MM.1S (cell line): ENCODE data around the gene PSMD6.

Source experiments
- DNase-seq: peaks from one replicate; pipeline ENCODE4 v3.0.0-alpha.2; 2015
- H2AFZ ChIP-seq: fragments of 300-600 bp; sonication (generic); 2 replicates; pipeline ENCODE4 v1.6.0; 2016; ENCODE audit warnings: antibody characterized with exemption, low read length
- H3F3A ChIP-seq: fragments of 300-600 bp; sonication (generic); 2 replicates; pipeline ENCODE4 v1.6.1; 2016; ENCODE audit warnings: mild to moderate bottlenecking, antibody characterized with exemption, low read length, moderate library complexity, mixed read lengths; ENCODE audit not compliant: insufficient read depth
- H3K27ac ChIP-seq: fragments of 300-600 bp; sonication (generic); 2 replicates; pipeline ENCODE4 v1.5.1; 2016; ENCODE audit warnings: mild to moderate bottlenecking, low read length
- H3K27me3 ChIP-seq: fragments of 300-600 bp; sonication (generic); replicated peaks from 2 replicates; pipeline ENCODE4 v1.6.0; 2016; ENCODE audit warnings: low read length; ENCODE audit not compliant: insufficient read depth
- H3K36me3 ChIP-seq: fragments of 300-600 bp; sonication (generic); replicated peaks from 2 replicates; pipeline ENCODE4 v1.6.1; 2016; ENCODE audit warnings: mild to moderate bottlenecking, low read length, mixed read lengths; ENCODE audit not compliant: insufficient read depth
- H3K4me1 ChIP-seq: fragments of 300-600 bp; sonication (generic); 2 replicates; pipeline ENCODE4 v1.6.1; 2016; ENCODE audit warnings: low read length, mixed read lengths
- H3K4me2 ChIP-seq: fragments of 300-600 bp; sonication (generic); 2 replicates; pipeline ENCODE4 v1.6.0; 2016; ENCODE audit warnings: low read depth, low read length
- H3K4me3 ChIP-seq: fragments of 300-600 bp; sonication (generic); 2 replicates; pipeline ENCODE4 v1.5.1; 2016; ENCODE audit warnings: low read length, mixed read lengths
- H3K79me2 ChIP-seq: fragments of 300-600 bp; sonication (generic); 2 replicates; pipeline ENCODE4 v1.6.1; 2016; ENCODE audit warnings: mixed run types, low read length, mixed read lengths
- H3K9ac ChIP-seq: fragments of 300-600 bp; sonication (generic); 2 replicates; pipeline ENCODE4 v1.6.1; 2016; ENCODE audit warnings: low read length, mixed read lengths
- H3K9me2 ChIP-seq: fragments of 300-600 bp; sonication (generic); replicated peaks from 2 replicates; pipeline ENCODE4 v1.6.1; 2016; ENCODE audit warnings: mild to moderate bottlenecking, low read length, mixed read lengths; ENCODE audit not compliant: insufficient read depth
- H3K9me3 ChIP-seq: fragments of 300-600 bp; sonication (generic); replicated peaks from 2 replicates; pipeline ENCODE4 v1.6.1; 2016; ENCODE audit warnings: mild to moderate bottlenecking, low read length, mixed read lengths; ENCODE audit not compliant: insufficient read depth
- H4K20me1 ChIP-seq: fragments of 300-600 bp; sonication (generic); 2 replicates; pipeline ENCODE4 v1.6.1; 2016; ENCODE audit warnings: mild to moderate bottlenecking, low read length, moderate library complexity, mixed read lengths; ENCODE audit not compliant: insufficient read depth
- CTCF ChIP-seq: fragments of 300-600 bp; sonication (generic); IDR thresholded peaks from 2 replicates; pipeline ENCODE4 v1.5.1; 2016; ENCODE audit warnings: antibody characterized with exemption, low read length, mixed read lengths
- EZH2 ChIP-seq: fragments of 300-600 bp; sonication (generic); optimal IDR thresholded peaks from 2 replicates; pipeline ENCODE3; 2017; ENCODE audit warnings: low read depth, mild to moderate bottlenecking, antibody characterized with exemption, low read length, mixed read lengths
- EZH2phosphoT487 ChIP-seq: fragments of 300-600 bp; sonication (generic); IDR thresholded peaks from 2 replicates; pipeline ENCODE4 v1.6.1; 2018; ENCODE audit warnings: antibody characterized with exemption, low read length

PSMD6 gene

GRCh38 chr3:64000453-64001055 is 22.7 kb downstream of the PSMD6 start:
- no peak for DNase-seq
- Histone ChIP-seq H3K4me2 (no peak overlapping the region), H3K9me2 (no peaks in the 10 kb centered on the region), H3F3A (no peaks in the 10 kb centered on the region), H3K9ac (no peak overlapping the region), H3K27ac (no peak overlapping the region), H3K4me1 (no peaks in the 10 kb centered on the region), H3K79me2 (no peaks in the 10 kb centered on the region), H3K27me3 (no peaks in the 10 kb centered on the region), H3K36me3 (no peaks in the 10 kb centered on the region), H3K4me3 (no peak overlapping the region), H3K9me3 (no peaks in the 10 kb centered on the region), H4K20me1 (no peaks in the 10 kb centered on the region), H2AFZ (no peak overlapping the region)
- TF ChIP-seq EZH2: no peak
- no peak for TF ChIP-seq EZH2phosphoT487
- TF ChIP-seq CTCF: no peak

GRCh38 chr3:63998852-63999754 is 24.2 kb downstream of the PSMD6 start:
- H3K36me3 ChIP-seq: no peaks in the 10 kb centered on the region

GRCh38 chr3:63995086-63995485 is 28.2 kb downstream of the PSMD6 start:
- H2AFZ ChIP-seq: no peak overlapping the region
- no peak overlapping the region for H3K4me3 ChIP-seq
- no peaks in the 10 kb centered on the region for H3K9me2 ChIP-seq
- H3K27me3 ChIP-seq: no peaks in the 10 kb centered on the region
- H3K9me3 ChIP-seq: no peaks in the 10 kb centered on the region
- H3K27ac ChIP-seq: no peak overlapping the region
- DNase-seq: no peak
- H3F3A ChIP-seq: no peaks in the 10 kb centered on the region
- no peaks in the 10 kb centered on the region for H3K4me1 ChIP-seq
- H3K9ac ChIP-seq: no peak overlapping the region
- TF ChIP-seq CTCF (no peak), EZH2 (no peak), EZH2phosphoT487 (no peak)
- H3K4me2 ChIP-seq: no peak overlapping the region
- no peaks in the 10 kb centered on the region for H4K20me1 ChIP-seq
- H3K36me3 ChIP-seq: no peaks in the 10 kb centered on the region
- no peaks in the 10 kb centered on the region for H3K79me2 ChIP-seq

More at GRCh38 chr3:63998852-63999754, 24.2 kb downstream of the PSMD6 start:
- DNase-seq: no peak
- H3K9me2 ChIP-seq: no peaks in the 10 kb centered on the region
- H3F3A ChIP-seq: no peaks in the 10 kb centered on the region
- H3K9ac ChIP-seq: no peak overlapping the region
- no peaks in the 10 kb centered on the region for H4K20me1 ChIP-seq
- H3K4me3 ChIP-seq: no peak overlapping the region
- H3K4me2 ChIP-seq: no peak overlapping the region
- TF ChIP-seq EZH2phosphoT487 (no peak), CTCF (no peak), EZH2 (no peak)
- H3K27me3 ChIP-seq: no peaks in the 10 kb centered on the region
- no peak overlapping the region for H2AFZ ChIP-seq
- H3K4me1 ChIP-seq: no peaks in the 10 kb centered on the region
- no peak overlapping the region for H3K27ac ChIP-seq
- no peaks in the 10 kb centered on the region for H3K79me2 ChIP-seq
- H3K9me3 ChIP-seq: no peaks in the 10 kb centered on the region
